ENCODE results near the gene G6PD. TPM values are rescaled to one million over a fixed set of nuclear protein-coding genes. Genes with fewer than 3 reads are reported as not detected.

G6PD gene
- total RNA-seq, 1 experiment from 2014 or later: 68.7 TPM

DNA sequence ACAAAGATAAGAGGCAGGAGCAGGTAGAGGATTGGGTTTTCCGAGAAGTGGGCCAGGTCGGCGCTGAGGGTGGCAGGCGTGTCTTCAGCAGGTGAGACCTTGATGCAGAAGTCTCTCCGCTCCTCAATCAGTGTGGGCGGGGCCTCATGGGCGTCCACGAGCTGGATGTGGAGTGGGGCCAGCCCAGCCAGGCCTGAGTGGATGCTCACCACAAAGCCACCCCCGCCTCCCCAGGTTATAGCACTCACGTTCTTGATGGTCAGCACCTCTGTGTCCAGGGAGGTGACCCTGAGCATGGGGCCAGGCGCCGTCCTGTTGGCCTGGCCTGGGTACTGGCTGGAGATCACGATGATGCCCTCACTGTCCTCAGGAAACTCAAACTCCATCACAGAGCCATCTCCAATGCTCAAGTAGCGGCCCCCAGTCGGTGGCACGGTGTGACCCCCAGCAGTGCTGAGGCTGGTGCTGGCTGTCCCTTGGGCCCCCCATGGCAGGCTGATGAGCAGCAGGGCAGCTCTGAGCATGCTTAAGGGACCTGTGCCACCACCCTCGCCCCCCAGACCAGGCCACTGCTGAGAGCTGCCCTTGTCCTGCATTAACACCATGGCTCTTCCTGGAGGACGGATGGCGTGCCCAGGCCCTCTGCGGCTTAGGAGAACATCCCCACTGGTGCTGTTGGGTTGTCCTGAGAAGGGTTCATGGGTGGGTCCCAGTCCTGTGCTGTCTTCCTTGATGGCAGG is 58.1 kb downstream of the G6PD start:
- H3K23me2 ChIP-seq (ENCODE audit: insufficient read length, low read depth, low read length, poor library complexity, severe bottlenecking): no peaks in the 10 kb centered on the region
- no peak overlapping the region for H2AK5ac ChIP-seq (ENCODE audit: insufficient read length, low read length)
- H3K18ac ChIP-seq (ENCODE audit: insufficient read length, low read depth, low read length): no peak overlapping the region
- no peak overlapping the region for H3T11ph ChIP-seq (ENCODE audit: low read length)
- no peak overlapping the region; a peak in 1 of 5 replicates for H3K4me3 Mint-ChIP-seq
- peaks cover 3 to 19% (median 19%) of the 10 kb centered on the region in 3 experiments; a peak in 6 of 7 replicates for H3K36me3 Mint-ChIP-seq (ENCODE audit: insufficient read depth in 1 of 3, low read depth in 3 of 3)
- H3K4ac ChIP-seq (ENCODE audit: low read depth, low read length): no peak overlapping the region
- H3K14ac ChIP-seq (ENCODE audit: insufficient read depth, low read length): no peak overlapping the region
- H2AFZ ChIP-seq (ENCODE audit: low read length): no peak overlapping the region
- H2BK20ac ChIP-seq (ENCODE audit: low read depth, low read length, poor library complexity, severe bottlenecking): no peak overlapping the region
- no peak overlapping the region for H2BK120ac ChIP-seq (ENCODE audit: low read depth, low read length, poor library complexity, severe bottlenecking)
- no peak overlapping the region for H3K9ac ChIP-seq (ENCODE audit: extremely low read depth, insufficient read length, low read length)
- no peak overlapping the region for H3K56ac ChIP-seq (ENCODE audit: insufficient read length, low read depth, low read length)
- H4K5ac ChIP-seq (ENCODE audit: insufficient read length, low read depth, low read length): no peak overlapping the region
- H3K4me2 ChIP-seq (ENCODE audit: insufficient read depth, insufficient read length, low read length): no peak overlapping the region
- H2BK5ac ChIP-seq (ENCODE audit: insufficient read length, low read length): no peak overlapping the region
- peaks cover 3% of the 10 kb centered on the region; the same call in 1 of the 2 replicates for H3K27me3 Mint-ChIP-seq (ENCODE audit: low read depth)
- H3K9me3 ChIP-seq (ENCODE audit: control insufficient read depth, low read depth, low read length): peaks cover 47% of the 10 kb centered on the region
- TF ChIP-seq, protein P1, sequence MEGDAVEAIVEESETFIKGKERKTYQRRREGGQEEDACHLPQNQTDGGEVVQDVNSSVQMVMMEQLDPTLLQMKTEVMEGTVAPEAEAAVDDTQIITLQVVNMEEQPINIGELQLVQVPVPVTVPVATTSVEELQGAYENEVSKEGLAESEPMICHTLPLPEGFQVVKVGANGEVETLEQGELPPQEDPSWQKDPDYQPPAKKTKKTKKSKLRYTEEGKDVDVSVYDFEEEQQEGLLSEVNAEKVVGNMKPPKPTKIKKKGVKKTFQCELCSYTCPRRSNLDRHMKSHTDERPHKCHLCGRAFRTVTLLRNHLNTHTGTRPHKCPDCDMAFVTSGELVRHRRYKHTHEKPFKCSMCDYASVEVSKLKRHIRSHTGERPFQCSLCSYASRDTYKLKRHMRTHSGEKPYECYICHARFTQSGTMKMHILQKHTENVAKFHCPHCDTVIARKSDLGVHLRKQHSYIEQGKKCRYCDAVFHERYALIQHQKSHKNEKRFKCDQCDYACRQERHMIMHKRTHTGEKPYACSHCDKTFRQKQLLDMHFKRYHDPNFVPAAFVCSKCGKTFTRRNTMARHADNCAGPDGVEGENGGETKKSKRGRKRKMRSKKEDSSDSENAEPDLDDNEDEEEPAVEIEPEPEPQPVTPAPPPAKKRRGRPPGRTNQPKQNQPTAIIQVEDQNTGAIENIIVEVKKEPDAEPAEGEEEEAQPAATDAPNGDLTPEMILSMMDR (conservative IDR thresholded peaks at IDR 0.05): no peak
- H3K27me3 ChIP-seq (ENCODE audit: insufficient read depth, low read length): no peaks in the 10 kb centered on the region
- no peak overlapping the region for H4K8ac ChIP-seq (replicated peaks; ENCODE audit: insufficient read length, low read depth, low read length)
- H3K79me1 ChIP-seq (ENCODE audit: insufficient read depth, low read depth, low read length, poor library complexity, severe bottlenecking): no peaks in the 10 kb centered on the region
- H2BK12ac ChIP-seq (ENCODE audit: insufficient read length, low read depth, low read length): no peak overlapping the region
- H3K79me2 ChIP-seq (ENCODE audit: insufficient read depth, low read length): no peaks in the 10 kb centered on the region
- H4K20me1 ChIP-seq (ENCODE audit: control insufficient read depth, insufficient read depth, insufficient read length): no peaks in the 10 kb centered on the region
- no peak for DNase-seq
- no peak overlapping the region for H3K27ac ChIP-seq (ENCODE audit: insufficient read length, low read depth, low read length)
- H3K4me1 ChIP-seq (ENCODE audit: insufficient read depth, low read length): no peaks in the 10 kb centered on the region; the same call in 1 of the 2 replicates
- WGBS (ENCODE audit: extremely low coverage, insufficient read length, low lambda C conversion rate): no CpG with 5 or more reads among the region's 20 CpGs
- no peak overlapping the region for H3K23ac ChIP-seq (ENCODE audit: insufficient read length, low read depth, low read length)
- no peak overlapping the region; the same call in 1 of the 2 replicates for H2BK15ac ChIP-seq (ENCODE audit: low read depth, low read length)
- no peak overlapping the region for H4K91ac ChIP-seq (ENCODE audit: insufficient read length, low read depth, low read length)
- H3K27ac Mint-ChIP-seq: peak overlapping the region in 1 of 3 experiments; percentile 48; a peak in 1 of 7 replicates
- peaks cover 64 to 72% of the 10 kb centered on the region in 2 experiments for H3K9me3 Mint-ChIP-seq
- peaks cover 3 to 12% of the 10 kb centered on the region in 2 experiments; a peak in 3 of 4 replicates for H3K4me1 Mint-ChIP-seq

Data from H9 (cell line).